A549 (cell line): ENCODE data around the gene GSTM3.

ENCODE experiments used
- SMC3 ChIP-seq: fragments of >200 bp; sonication (Bioruptor Twin); formaldehyde crosslinking; IDR thresholded peaks from 3 replicates; pipeline ENCODE4 v1.6.1; 2018; ENCODE audit warnings: inconsistent platforms
- TF ChIP-seq, protein P1 (sequence below): fragments of >200 bp; sonication (Bioruptor Twin); formaldehyde crosslinking; IDR thresholded peaks from 3 replicates; pipeline ENCODE4 v1.5.1; 2016

DNA sequence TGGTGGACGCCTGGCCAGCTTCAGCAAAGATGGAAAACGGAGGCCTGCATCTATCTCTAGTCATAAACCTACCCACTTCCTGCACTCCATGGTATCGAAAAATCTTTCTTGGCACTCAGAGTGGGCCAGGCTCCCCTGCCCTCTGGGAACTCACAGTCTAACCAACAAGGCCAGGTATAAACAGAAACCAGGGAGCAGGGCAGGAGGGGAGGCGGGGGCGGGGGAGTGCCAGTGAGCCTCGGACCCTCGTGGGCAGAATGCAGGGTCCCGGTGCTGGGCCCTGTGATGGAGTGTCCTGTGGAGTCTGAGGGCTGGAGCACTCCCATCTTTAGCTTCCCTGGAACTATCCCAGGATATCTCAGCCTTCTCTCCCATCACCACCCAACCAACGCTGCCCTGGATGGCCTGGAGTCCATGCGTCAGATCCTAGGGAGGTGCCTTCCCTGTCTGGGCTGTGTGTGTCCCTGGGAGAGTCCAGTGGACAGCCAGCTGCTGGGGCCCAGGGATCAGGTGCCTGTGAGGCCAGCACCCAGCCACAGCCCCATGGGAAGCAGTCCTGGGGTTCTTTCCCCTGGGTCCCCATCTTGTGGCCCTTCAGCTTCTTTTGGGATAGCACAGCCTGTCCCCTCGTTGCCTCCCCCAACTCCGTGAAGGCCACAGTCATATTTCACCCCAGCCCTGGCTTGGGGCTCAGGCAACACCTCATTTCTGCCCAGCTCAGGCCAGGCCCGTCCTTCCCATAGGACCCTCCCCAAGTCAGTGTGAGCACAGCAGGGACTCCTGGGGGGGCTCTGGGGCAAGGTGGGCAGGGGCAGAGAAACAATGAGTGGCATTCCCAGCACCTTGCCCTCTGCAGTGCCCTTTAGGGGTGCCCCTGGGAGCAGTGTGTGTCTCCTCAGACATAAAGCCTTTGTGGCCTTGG is 24.0 kb upstream of the GSTM3 start:
- no peak for TF ChIP-seq SMC3
- TF ChIP-seq, protein P1, sequence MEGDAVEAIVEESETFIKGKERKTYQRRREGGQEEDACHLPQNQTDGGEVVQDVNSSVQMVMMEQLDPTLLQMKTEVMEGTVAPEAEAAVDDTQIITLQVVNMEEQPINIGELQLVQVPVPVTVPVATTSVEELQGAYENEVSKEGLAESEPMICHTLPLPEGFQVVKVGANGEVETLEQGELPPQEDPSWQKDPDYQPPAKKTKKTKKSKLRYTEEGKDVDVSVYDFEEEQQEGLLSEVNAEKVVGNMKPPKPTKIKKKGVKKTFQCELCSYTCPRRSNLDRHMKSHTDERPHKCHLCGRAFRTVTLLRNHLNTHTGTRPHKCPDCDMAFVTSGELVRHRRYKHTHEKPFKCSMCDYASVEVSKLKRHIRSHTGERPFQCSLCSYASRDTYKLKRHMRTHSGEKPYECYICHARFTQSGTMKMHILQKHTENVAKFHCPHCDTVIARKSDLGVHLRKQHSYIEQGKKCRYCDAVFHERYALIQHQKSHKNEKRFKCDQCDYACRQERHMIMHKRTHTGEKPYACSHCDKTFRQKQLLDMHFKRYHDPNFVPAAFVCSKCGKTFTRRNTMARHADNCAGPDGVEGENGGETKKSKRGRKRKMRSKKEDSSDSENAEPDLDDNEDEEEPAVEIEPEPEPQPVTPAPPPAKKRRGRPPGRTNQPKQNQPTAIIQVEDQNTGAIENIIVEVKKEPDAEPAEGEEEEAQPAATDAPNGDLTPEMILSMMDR, result no peak
